OCI-LY1 (cell line): ENCODE data around the gene HIPK1.
"Not testable (repeated sequence)": the region's sequence is repeated elsewhere in the genome, so short reads cannot be mapped to it uniquely, and the experiment has no call there.

Experiments
- H2AFZ ChIP-seq: fragments of 200-600 bp; sonication (generic), shearing (Covaris generic); 2 replicates; pipeline ENCODE4 v1.6.0; 2014; ENCODE audit warnings: antibody characterized with exemption, mild to moderate bottlenecking, low read length
- H3F3A ChIP-seq: fragments of 200-600 bp; sonication (generic), shearing (Covaris generic); 2 replicates; pipeline ENCODE4 v1.6.0; 2014; ENCODE audit warnings: mild to moderate bottlenecking, antibody characterized with exemption, low read length, moderate library complexity; ENCODE audit not compliant: insufficient read depth
- H3K27ac ChIP-seq: fragments of 200-600 bp; sonication (generic); 2 replicates; pipeline ENCODE4 v1.5.1; 2014; ENCODE audit warnings: low read length, mixed run types, mild to moderate bottlenecking, low read depth; ENCODE audit not compliant: poor library complexity, severe bottlenecking
- H3K27me3 ChIP-seq: fragments of 200-600 bp; sonication (generic); 2 replicates; pipeline ENCODE4 v1.6.0; 2014; ENCODE audit warnings: antibody characterized with exemption, mild to moderate bottlenecking, low read length, moderate library complexity; ENCODE audit not compliant: insufficient read depth
- H3K36me3 ChIP-seq: fragments of 200-600 bp; sonication (generic); 2 replicates; pipeline ENCODE4 v1.6.1; 2014; ENCODE audit warnings: mild to moderate bottlenecking, antibody characterized with exemption, low read length, moderate library complexity, mixed read lengths; ENCODE audit not compliant: insufficient read depth
- H3K4me1 ChIP-seq: fragments of 200-600 bp; sonication (generic); 2 replicates; pipeline ENCODE4 v1.5.1; 2014; ENCODE audit warnings: mild to moderate bottlenecking, low read length, moderate library complexity; ENCODE audit not compliant: insufficient read depth, severe bottlenecking
- H3K4me2 ChIP-seq: fragments of 200-600 bp; sonication (generic), shearing (Covaris generic); 2 replicates; pipeline ENCODE4 v1.6.1; 2014; ENCODE audit warnings: low read length
- H3K4me3 ChIP-seq: fragments of 200-600 bp; sonication (generic); 2 replicates; pipeline ENCODE4 v1.5.1; 2014; ENCODE audit warnings: low read length, low read depth, mild to moderate bottlenecking, mixed read lengths; ENCODE audit not compliant: poor library complexity, severe bottlenecking
- H3K79me2 ChIP-seq: fragments of 200-600 bp; shearing (Covaris generic); 2 replicates; pipeline ENCODE4 v1.6.1; 2016; ENCODE audit warnings: mixed run types, low read length, mixed read lengths; ENCODE audit not compliant: insufficient read depth
- H3K9ac ChIP-seq: fragments of 200-600 bp; sonication (generic), shearing (Covaris generic); 2 replicates; pipeline ENCODE4 v1.6.1; 2014; ENCODE audit warnings: mild to moderate bottlenecking, low read length, mixed read lengths
- H3K9me2 ChIP-seq: fragments of 200-600 bp; sonication (generic), shearing (Covaris generic); 2 replicates; pipeline ENCODE4 v1.6.1; 2014; ENCODE audit warnings: low read depth, mild to moderate bottlenecking, low read length, mixed read lengths
- H3K9me3 ChIP-seq: fragments of 200-600 bp; shearing (Covaris generic); 2 replicates; pipeline ENCODE4 v1.6.1; 2014; ENCODE audit warnings: low read length, mixed read lengths
- H4K20me1 ChIP-seq: fragments of 200-600 bp; sonication (generic), shearing (Covaris generic); 2 replicates; pipeline ENCODE4 v1.6.0; 2016; ENCODE audit warnings: mild to moderate bottlenecking, low read length; ENCODE audit not compliant: insufficient read depth
- EZH2 ChIP-seq: fragments of 200-600 bp; sonication (generic), shearing (Covaris generic); IDR thresholded peaks from 2 replicates; pipeline ENCODE4 v1.8.0; 2017; ENCODE audit warnings: borderline replicate concordance, mixed run types, mild to moderate bottlenecking, antibody characterized with exemption, low read length, moderate library complexity, mixed read lengths
- TF ChIP-seq, protein P1 (sequence below): fragments of 200-600 bp; sonication (generic), shearing (Covaris generic); IDR thresholded peaks from 2 replicates; pipeline ENCODE4 v1.5.1; 2017; ENCODE audit warnings: mild to moderate bottlenecking, antibody characterized with exemption, low read length, moderate library complexity, mixed read lengths

HIPK1 gene

DNA sequence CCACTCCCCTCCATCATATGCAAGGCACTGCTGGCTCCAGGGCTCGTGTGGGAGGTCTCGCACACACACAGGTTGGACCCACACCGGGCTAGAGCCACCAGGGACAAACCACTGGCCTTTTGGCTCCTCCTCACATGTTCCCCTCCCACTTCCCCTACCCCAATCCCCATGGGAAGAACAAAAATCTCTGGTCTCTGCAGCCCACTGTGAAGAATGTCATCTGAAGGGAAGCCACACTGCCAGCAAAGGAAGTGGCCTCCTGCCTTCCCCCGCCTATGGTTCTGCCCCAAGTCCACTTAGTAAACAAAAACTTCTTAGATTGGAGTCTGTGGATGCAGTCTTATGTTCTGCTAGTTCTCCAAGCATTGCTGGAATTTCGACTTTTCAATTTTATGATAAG lies 74.3 kb downstream of the HIPK1 start:
- Histone ChIP-seq H3K9ac (no peak overlapping the region), H3K4me2 (no peak overlapping the region), H3F3A (no peaks in the 10 kb centered on the region), H4K20me1 (no peaks in the 10 kb centered on the region), H3K9me3 (no peaks in the 10 kb centered on the region), H3K4me3 (no peak overlapping the region), H3K4me1 (no peaks in the 10 kb centered on the region), H3K27me3 (no peaks in the 10 kb centered on the region; the same call in 1 of the 2 replicates), H3K27ac (no peak overlapping the region), H3K79me2 (no peaks in the 10 kb centered on the region), H3K9me2 (no peaks in the 10 kb centered on the region), H3K36me3 (no peaks in the 10 kb centered on the region), H2AFZ (no peak overlapping the region)
- no peak for TF ChIP-seq EZH2
- TF ChIP-seq, protein P1, sequence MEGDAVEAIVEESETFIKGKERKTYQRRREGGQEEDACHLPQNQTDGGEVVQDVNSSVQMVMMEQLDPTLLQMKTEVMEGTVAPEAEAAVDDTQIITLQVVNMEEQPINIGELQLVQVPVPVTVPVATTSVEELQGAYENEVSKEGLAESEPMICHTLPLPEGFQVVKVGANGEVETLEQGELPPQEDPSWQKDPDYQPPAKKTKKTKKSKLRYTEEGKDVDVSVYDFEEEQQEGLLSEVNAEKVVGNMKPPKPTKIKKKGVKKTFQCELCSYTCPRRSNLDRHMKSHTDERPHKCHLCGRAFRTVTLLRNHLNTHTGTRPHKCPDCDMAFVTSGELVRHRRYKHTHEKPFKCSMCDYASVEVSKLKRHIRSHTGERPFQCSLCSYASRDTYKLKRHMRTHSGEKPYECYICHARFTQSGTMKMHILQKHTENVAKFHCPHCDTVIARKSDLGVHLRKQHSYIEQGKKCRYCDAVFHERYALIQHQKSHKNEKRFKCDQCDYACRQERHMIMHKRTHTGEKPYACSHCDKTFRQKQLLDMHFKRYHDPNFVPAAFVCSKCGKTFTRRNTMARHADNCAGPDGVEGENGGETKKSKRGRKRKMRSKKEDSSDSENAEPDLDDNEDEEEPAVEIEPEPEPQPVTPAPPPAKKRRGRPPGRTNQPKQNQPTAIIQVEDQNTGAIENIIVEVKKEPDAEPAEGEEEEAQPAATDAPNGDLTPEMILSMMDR, result no peak

DNA sequence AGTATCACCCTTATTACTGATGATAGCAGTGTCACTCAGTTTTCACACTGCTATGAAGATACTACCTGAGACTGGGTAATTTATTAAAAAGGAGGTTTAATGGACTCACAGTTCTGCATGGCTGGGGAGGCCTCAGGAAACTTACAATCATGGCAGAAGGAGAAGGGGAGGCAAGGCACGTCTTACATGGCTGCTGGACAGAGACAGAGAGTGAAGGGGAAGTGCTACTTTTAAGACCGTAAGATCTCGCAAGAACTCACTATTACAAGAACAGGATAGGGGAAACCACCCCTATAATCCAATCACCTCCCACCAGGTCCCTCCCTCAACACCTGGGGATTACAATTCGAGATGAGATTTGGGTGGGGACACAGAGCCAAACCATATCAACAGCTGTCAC lies 77.7 kb downstream of the HIPK1 start:
- not testable (repeated sequence) for H3K79me2 ChIP-seq, H3F3A ChIP-seq, H3K4me2 ChIP-seq, H4K20me1 ChIP-seq, H3K4me3 ChIP-seq, H3K27ac ChIP-seq, H3K4me1 ChIP-seq, H3K36me3 ChIP-seq, H3K9me2 ChIP-seq, H3K9me3 ChIP-seq, H3K9ac ChIP-seq, H3K27me3 ChIP-seq, H2AFZ ChIP-seq

DNA sequence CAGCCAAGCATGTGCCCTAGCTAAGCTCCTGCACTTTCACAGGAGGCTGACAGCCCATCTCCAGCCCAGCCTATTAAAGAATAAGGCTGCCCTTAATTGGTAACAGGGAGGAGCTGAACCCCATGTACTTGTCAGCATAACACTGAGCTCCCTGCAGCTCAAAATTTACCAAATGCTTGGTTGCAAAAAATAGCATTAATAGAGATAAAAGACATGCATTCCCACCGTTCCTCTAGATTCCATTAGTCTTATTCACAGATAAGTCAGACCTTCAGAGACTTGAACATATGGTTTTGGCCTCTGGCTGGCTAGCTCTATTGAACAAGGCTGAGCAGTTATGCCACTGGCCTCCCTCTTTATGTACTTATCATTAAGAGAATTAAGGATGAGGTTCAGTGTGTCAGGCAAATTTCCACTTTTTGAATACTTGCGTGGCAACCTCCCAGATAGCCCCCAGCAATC lies 79.4 kb downstream of the HIPK1 start:
- Histone ChIP-seq H3K9ac (no peak overlapping the region), H4K20me1 (no peaks in the 10 kb centered on the region), H3K9me3 (no peaks in the 10 kb centered on the region), H3K4me1 (no peaks in the 10 kb centered on the region), H3K4me3 (no peak overlapping the region), H3K4me2 (no peak overlapping the region), H3K27ac (no peak overlapping the region), H2AFZ (no peak overlapping the region), H3K27me3 (peaks cover 4% of the 10 kb centered on the region), H3K79me2 (no peaks in the 10 kb centered on the region), H3K36me3 (no peaks in the 10 kb centered on the region), H3K9me2 (no peaks in the 10 kb centered on the region), H3F3A (no peaks in the 10 kb centered on the region)
- TF ChIP-seq EZH2, result no peak
- TF ChIP-seq, protein P1, result no peak

DNA sequence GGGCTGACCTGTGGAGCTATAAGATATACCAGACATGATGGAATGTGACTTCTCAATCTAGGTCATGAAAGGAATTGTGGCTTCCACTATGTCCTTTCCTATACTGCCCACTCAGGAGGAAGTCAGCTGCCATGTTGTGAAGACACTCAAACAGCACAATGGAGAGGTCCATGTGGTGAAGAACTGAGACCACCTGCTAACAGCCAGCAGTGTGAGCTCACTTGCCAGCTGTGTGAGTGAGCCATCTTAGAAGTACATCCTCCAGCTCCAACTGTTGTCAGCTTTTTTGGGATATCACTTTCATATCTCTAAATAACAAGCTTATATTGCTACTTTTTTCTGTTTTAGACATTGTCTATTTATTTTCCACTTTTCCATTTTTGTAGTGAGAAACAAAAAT lies 79.9 kb downstream of the HIPK1 start:
- H3K27ac ChIP-seq, result no peak overlapping the region
- H3K9ac ChIP-seq, result no peak overlapping the region
- H4K20me1 ChIP-seq, result no peaks in the 10 kb centered on the region
- peaks cover 4% of the 10 kb centered on the region for H3K27me3 ChIP-seq
- H3K4me2 ChIP-seq, result no peak overlapping the region
- no peaks in the 10 kb centered on the region for H3K9me2 ChIP-seq
- H3K4me3 ChIP-seq, result no peak overlapping the region
- H3K36me3 ChIP-seq, result no peaks in the 10 kb centered on the region
- H3K79me2 ChIP-seq, result no peaks in the 10 kb centered on the region
- H3F3A ChIP-seq, result no peaks in the 10 kb centered on the region
- TF ChIP-seq, protein P1, result no peak
- no peak for TF ChIP-seq EZH2
- H2AFZ ChIP-seq, result no peak overlapping the region
- no peaks in the 10 kb centered on the region for H3K9me3 ChIP-seq
- no peaks in the 10 kb centered on the region for H3K4me1 ChIP-seq
